Coronary artery (tissue), 2 donors: ENCODE measurements around the gene STAG1.

Experiments used
- DNase-seq: peaks from one replicate; pipeline ENCODE4 v3.0.0-alpha.2; 2017; ENCODE audit warnings: low spot score
- H3K27ac ChIP-seq, 2 donors: fragments of 200-600 bp; sonication (generic); one replicate each; pipeline ENCODE4 v1.5.1; 2016 to 2019
- H3K4me3 ChIP-seq: fragments of 200-600 bp; sonication (generic); 2 replicates; pipeline ENCODE4 v1.5.1; 2016; ENCODE audit warnings: mild to moderate bottlenecking, moderate library complexity
- CTCF ChIP-seq: fragments of 200-600 bp; sonication (generic); IDR thresholded peaks from one replicate; pipeline ENCODE4 v1.5.1; 2019; ENCODE audit warnings: antibody characterized with exemption

The STAG1 gene

GRCh38 chr3:136664771-136665170 is 87.4 kb downstream of the STAG1 start:
- no peak for TF ChIP-seq CTCF
- Histone ChIP-seq H3K27ac (no peak overlapping the region), H3K4me3 (no peak overlapping the region)

GRCh38 chr3:136661282-136661681 is 90.9 kb downstream of the STAG1 start:
- no peak for DNase-seq
- TF ChIP-seq CTCF = no peak
- no peak overlapping the region for H3K4me3 ChIP-seq

More at GRCh38 chr3:136664771-136665170, 87.4 kb downstream of the STAG1 start:
- no peak for DNase-seq

DNA sequence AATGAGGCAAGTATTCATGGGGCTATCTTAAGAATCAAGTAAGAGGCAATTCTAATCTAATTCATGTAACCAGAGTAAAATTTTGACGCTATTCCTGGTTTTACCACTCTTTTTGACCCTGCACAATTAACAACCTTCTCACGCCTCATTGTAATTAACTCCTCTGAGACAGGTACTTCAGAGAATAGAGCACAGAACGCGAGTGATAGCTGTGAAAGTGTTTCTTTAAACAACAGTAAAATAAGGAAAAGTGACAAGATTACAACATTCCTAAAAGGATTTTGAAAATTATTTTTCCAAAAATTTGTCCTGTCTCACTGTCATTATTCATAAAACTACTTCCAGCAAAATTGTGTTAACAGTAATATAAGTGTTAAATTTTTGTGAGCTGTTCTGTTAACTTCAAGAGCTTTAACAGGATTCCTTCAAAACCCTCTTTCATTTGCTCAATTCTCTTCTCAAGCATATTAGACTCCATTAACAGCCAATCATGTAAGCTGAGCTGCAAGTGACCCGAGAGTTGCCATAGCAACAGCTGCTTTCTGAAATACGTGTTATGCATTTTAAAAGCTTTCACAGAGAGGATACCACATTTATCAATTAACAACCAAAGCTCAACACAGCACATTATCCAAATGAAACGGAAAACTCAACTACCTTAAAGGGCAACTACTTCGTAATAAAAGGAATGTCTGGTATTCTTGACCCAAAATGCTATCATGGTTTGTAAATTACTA is 93.1 kb downstream of the STAG1 start:
- no peak for TF ChIP-seq CTCF
- Histone ChIP-seq H3K27ac (no peak overlapping the region), H3K4me3 (no peak overlapping the region)
- no peak for DNase-seq

More at GRCh38 chr3:136661282-136661681, 90.9 kb downstream of the STAG1 start:
- no peak overlapping the region for H3K27ac ChIP-seq

DNA sequence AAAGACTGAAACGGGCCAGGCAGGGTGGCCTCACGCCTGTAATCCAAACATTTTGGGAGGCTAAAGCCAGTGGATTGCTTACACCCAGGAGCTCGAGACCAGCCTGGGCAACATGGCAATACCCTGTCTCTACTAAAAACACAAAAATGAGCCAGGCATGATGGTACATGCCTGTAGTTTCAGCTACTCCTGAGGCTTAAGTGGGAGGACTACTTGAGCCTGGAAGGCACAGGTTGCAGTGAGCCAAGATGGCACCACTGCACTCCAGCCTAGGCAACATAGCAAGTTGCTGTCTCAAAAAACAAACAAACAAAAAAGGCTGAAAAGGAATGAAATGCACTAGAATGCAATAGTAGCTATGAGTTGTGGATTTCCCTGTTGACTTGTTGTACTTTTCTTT is 94.7 kb downstream of the STAG1 start:
- no peak overlapping the region for H3K4me3 ChIP-seq
- no peak for TF ChIP-seq CTCF
- DNase-seq = no peak
- H3K27ac ChIP-seq = no peak overlapping the region

GRCh38 chr3:136653628-136654027 is 98.5 kb downstream of the STAG1 start:
- no peak for DNase-seq
- H3K4me3 ChIP-seq = no peak overlapping the region
- no peak overlapping the region for H3K27ac ChIP-seq

GRCh38 chr3:136651581-136651980 is 100.6 kb downstream of the STAG1 start:
- Histone ChIP-seq H3K27ac (no peak overlapping the region), H3K4me3 (no peak overlapping the region)
- no peak for TF ChIP-seq CTCF
- no peak for DNase-seq

More at GRCh38 chr3:136653628-136654027, 98.5 kb downstream of the STAG1 start:
- TF ChIP-seq CTCF = no peak

DNA sequence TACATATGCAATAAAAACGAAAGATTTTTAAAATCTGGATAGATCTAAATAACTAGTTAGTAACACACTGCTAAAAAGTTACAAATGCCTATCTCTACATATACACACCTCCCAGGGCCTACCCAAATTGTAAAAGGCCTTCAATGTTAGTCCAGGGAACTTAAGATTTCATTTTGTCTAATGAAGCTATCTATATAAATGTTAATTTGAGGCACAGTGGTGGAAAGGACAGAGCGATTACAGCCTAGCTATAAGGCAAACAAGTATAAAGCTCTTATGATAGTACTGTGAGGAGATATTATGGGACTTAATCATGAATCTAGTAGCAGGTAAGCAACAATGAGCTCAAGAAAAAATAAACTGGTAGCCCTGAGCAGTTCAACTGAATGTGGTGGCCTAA is 101.7 kb downstream of the STAG1 start:
- Histone ChIP-seq H3K27ac (no peak overlapping the region), H3K4me3 (no peak overlapping the region)
- no peak for DNase-seq
- no peak for TF ChIP-seq CTCF
